GM21423 (cell line): Measurements from ENCODE around the gene EPHA2.

Source experiments
- ATAC-seq: cut with Tn5 transposase; IDR thresholded peaks from one replicate; pipeline ENCODE4 v1.9.1; 2021; ENCODE audit warnings: mild to moderate bottlenecking, moderate library complexity; ENCODE audit not compliant: unreplicated experiment

The EPHA2 gene

GRCh38 chr1:16095447-16095846 is 60.4 kb downstream of the EPHA2 start:
- ATAC-seq = no peak

GRCh38 chr1:16094453-16095158 is 61.3 kb downstream of the EPHA2 start:
- no peak for ATAC-seq

- ATAC-seq = no peak
Observed at GRCh38 chr1:16093611-16094010, 62.3 kb downstream of the EPHA2 start.

- ATAC-seq = no peak
Observed at GRCh38 chr1:16092923-16093511, 62.9 kb downstream of the EPHA2 start.

GRCh38 chr1:16092097-16092922 is 63.6 kb downstream of the EPHA2 start:
- ATAC-seq = no peak

GRCh38 chr1:16091296-16091695 is 64.6 kb downstream of the EPHA2 start:
- no peak for ATAC-seq

- no peak for ATAC-seq
Observed at GRCh38 chr1:16090076-16090826, 65.6 kb downstream of the EPHA2 start.

GRCh38 chr1:16088996-16089395 is 66.9 kb downstream of the EPHA2 start:
- ATAC-seq = no peak

GRCh38 chr1:16088351-16088911 is 67.4 kb downstream of the EPHA2 start:
- no peak for ATAC-seq

GRCh38 chr1:16087733-16088132 is 68.1 kb downstream of the EPHA2 start:
- no peak for ATAC-seq

- no peak for ATAC-seq
Observed at GRCh38 chr1:16085522-16085921, 70.3 kb downstream of the EPHA2 start.

GRCh38 chr1:16083486-16083885 is 72.4 kb downstream of the EPHA2 start:
- ATAC-seq = no peak

GRCh38 chr1:16082283-16083038 is 73.4 kb downstream of the EPHA2 start:
- no peak for ATAC-seq

GRCh38 chr1:16081636-16082035 is 74.2 kb downstream of the EPHA2 start:
- no peak for ATAC-seq

GRCh38 chr1:16080422-16081150 is 75.3 kb downstream of the EPHA2 start:
- ATAC-seq = no peak

GRCh38 chr1:16078925-16079656 is 76.8 kb downstream of the EPHA2 start:
- ATAC-seq = no peak

GRCh38 chr1:16077406-16078245 is 78.2 kb downstream of the EPHA2 start:
- ATAC-seq = no peak

- ATAC-seq = no peak
Observed at GRCh38 chr1:16076865-16077238, 79.0 kb downstream of the EPHA2 start.
